Measurements from ENCODE around the gene HNRNPF.

DNA sequence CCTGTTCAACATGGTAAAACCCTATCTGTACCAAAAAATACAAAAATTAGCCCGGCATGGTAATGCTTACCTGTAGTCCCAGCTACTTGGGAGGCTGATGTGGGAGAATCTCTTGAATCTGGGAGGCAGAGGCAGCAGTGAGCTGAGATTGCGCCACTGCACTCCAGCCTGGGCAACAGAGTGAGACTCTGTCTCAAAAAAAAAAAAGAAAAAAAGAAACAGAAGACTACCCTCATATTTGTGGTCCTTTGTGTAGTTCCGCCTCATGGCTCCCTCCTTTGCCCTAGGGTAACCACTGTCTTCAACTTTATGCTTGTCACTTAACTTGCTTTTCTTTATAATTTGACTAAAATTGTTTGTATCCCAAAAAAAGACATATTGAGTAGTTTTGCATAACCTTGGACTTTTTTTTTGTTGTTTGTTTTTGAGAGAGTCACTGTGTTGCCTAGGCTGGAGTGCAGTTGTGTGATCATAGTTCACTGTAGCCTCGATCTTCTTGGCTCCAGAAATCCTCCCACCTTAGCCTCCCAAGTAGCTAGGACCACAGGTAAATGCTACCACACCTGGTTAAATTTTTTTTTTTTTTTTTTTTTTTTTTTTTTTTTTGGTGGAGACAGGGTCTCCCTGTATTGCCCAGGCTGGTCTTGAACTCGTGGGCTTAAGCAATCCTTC, 31.6 kb upstream of the HNRNPF start:
- TF ChIP-seq, protein P1, sequence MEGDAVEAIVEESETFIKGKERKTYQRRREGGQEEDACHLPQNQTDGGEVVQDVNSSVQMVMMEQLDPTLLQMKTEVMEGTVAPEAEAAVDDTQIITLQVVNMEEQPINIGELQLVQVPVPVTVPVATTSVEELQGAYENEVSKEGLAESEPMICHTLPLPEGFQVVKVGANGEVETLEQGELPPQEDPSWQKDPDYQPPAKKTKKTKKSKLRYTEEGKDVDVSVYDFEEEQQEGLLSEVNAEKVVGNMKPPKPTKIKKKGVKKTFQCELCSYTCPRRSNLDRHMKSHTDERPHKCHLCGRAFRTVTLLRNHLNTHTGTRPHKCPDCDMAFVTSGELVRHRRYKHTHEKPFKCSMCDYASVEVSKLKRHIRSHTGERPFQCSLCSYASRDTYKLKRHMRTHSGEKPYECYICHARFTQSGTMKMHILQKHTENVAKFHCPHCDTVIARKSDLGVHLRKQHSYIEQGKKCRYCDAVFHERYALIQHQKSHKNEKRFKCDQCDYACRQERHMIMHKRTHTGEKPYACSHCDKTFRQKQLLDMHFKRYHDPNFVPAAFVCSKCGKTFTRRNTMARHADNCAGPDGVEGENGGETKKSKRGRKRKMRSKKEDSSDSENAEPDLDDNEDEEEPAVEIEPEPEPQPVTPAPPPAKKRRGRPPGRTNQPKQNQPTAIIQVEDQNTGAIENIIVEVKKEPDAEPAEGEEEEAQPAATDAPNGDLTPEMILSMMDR (IDR thresholded peaks at IDR 0.05; ENCODE audit: extremely low read depth in 1 of 2, insufficient read depth in 1 of 2, low read depth in 1 of 2, low read length in 2 of 2) = no peak
- TF ChIP-seq POLR2A (IDR thresholded peaks at IDR 0.05; ENCODE audit: low read depth, low read length) (no peak), EZH2 (IDR thresholded peaks at IDR 0.05; ENCODE audit: borderline replicate concordance, low read depth, low read length, severe bottlenecking) (no peak), POLR2AphosphoS5 (IDR thresholded peaks at IDR 0.05; ENCODE audit: insufficient read depth, low read depth, low read length) (no peak), MYC (IDR thresholded peaks at IDR 0.05; ENCODE audit: low read depth, low read length) (no peak)
